ENCODE data around the gene PRKAR1B. TPM values are rescaled to one million over a fixed set of nuclear protein-coding genes. Genes with fewer than 3 reads are reported as not detected.

Gene PRKAR1B
- total RNA-seq, 1 donor from 2014 or later: 39.5 TPM

- DNase-seq (ENCODE audit: low read depth in 2 of 2): no peak
These were observed 216.2 kb downstream of the PRKAR1B start for GRCh38 chr7:510782-511281.

- DNase-seq (ENCODE audit: low read depth in 2 of 2): no peak
These were observed 217.0 kb downstream of the PRKAR1B start for GRCh38 chr7:510131-510481.

GRCh38 chr7:509426-510130 lies 217.5 kb downstream of the PRKAR1B start:
- DNase-seq (ENCODE audit: low read depth in 2 of 2): no peak

- DNase-seq (ENCODE audit: low read depth in 2 of 2): no peak
These were observed 218.5 kb downstream of the PRKAR1B start for GRCh38 chr7:508461-509170.

GRCh38 chr7:507623-508300 lies 219.3 kb downstream of the PRKAR1B start:
- DNase-seq (ENCODE audit: low read depth in 2 of 2): no peak

- DNase-seq (ENCODE audit: low read depth in 2 of 2): no peak
These were observed 220.0 kb downstream of the PRKAR1B start for GRCh38 chr7:506921-507622.

- DNase-seq (ENCODE audit: low read depth in 2 of 2): no peak
These were observed 220.7 kb downstream of the PRKAR1B start for GRCh38 chr7:506391-506831.

- DNase-seq (ENCODE audit: low read depth in 2 of 2): no peak
These were observed 221.9 kb downstream of the PRKAR1B start for GRCh38 chr7:505171-505570.

GRCh38 chr7:504221-505111 lies 222.6 kb downstream of the PRKAR1B start:
- no peak for DNase-seq (ENCODE audit: low read depth in 2 of 2)

GRCh38 chr7:503575-504111 lies 223.4 kb downstream of the PRKAR1B start:
- no peak for DNase-seq (ENCODE audit: low read depth in 2 of 2)

- no peak for DNase-seq (ENCODE audit: low read depth in 2 of 2)
These were observed 224.8 kb downstream of the PRKAR1B start for GRCh38 chr7:502296-502695.

- no peak for DNase-seq (ENCODE audit: low read depth in 2 of 2)
These were observed 225.6 kb downstream of the PRKAR1B start for GRCh38 chr7:501526-501925.

- no peak for DNase-seq (ENCODE audit: low read depth in 2 of 2)
These were observed 226.3 kb downstream of the PRKAR1B start for GRCh38 chr7:500521-501420.

- no peak for DNase-seq (ENCODE audit: low read depth in 2 of 2)
These were observed 227.1 kb downstream of the PRKAR1B start for GRCh38 chr7:499853-500485.

Other genes starting within 250 kb of the PRKAR1B start
- 53.9 and 81.2 TPM in 2 replicates for gene PDGFA, start 207.4 kb downstream of the PRKAR1B start, total RNA-seq
- gene DNAAF5, start 582 bp downstream of the PRKAR1B start, total RNA-seq: 14.4 and 18.8 TPM in 2 replicates
- gene SUN1, start 105.2 kb upstream of the PRKAR1B start, total RNA-seq: 132 and 134 TPM in 2 replicates
- gene GET4, start 149.3 kb upstream of the PRKAR1B start, total RNA-seq: 30.3 and 43.0 TPM in 2 replicates
- gene ADAP1, start 227.4 kb upstream of the PRKAR1B start, total RNA-seq: 1.8 and 1.9 TPM in 2 replicates
- gene COX19, start 248.3 kb upstream of the PRKAR1B start, total RNA-seq: 4.2 and 6.6 TPM in 2 replicates

All from dermis microvascular lymphatic vessel endothelial cell (primary cell).